Esophagus squamous epithelium (tissue), 5 donors: ENCODE measurements around the gene IGSF5. TPM values are rescaled to one million over a fixed set of nuclear protein-coding genes. Genes with fewer than 3 reads are reported as not detected.

ENCODE experiments used
- DNase-seq: peaks from one replicate; lab custom pipeline; 2025; lab: John Stamatoyannopoulos, UW
- H3K27ac ChIP-seq, 4 donors: fragments of 200-600 bp; sonication (generic); one replicate each; pipeline ENCODE4 v1.5.1; 2016 to 2019; ENCODE audit warnings: mild to moderate bottlenecking in 1 of 4
- H3K27me3 ChIP-seq, 4 donors: fragments of 200-600 bp; sonication (generic); 1 replicate in 3 of 4; 2 replicates in 1 of 4; pipeline versions ENCODE4 v1.5.1 to v1.6.0; 2017 to 2021; ENCODE audit warnings: antibody characterized with exemption in 1 of 4
- H3K36me3 ChIP-seq, 3 donors: fragments of 200-600 bp; sonication (generic); one replicate each; pipeline ENCODE4 v1.5.1; 2016 to 2019
- H3K4me1 ChIP-seq, 3 donors: fragments of 200-600 bp; sonication (generic); one replicate each; pipeline ENCODE4 v1.5.1; 2017 to 2019
- H3K4me3 ChIP-seq, 4 donors: fragments of 200-600 bp; sonication (generic); 1 replicate in 3 of 4; 2 replicates in 1 of 4; pipeline ENCODE4 v1.5.1; 2016 to 2019; ENCODE audit warnings: mild to moderate bottlenecking in 2 of 4, moderate library complexity in 1 of 4
- H3K9me3 ChIP-seq, 3 donors: fragments of 200-600 bp; sonication (generic); one replicate each; pipeline ENCODE4 v1.5.1; 2016 to 2019
- POLR2A ChIP-seq, 4 donors: fragments of 450-650 bp; IDR thresholded peaks; one replicate each; pipeline ENCODE4 v1.6.1; 2017; ENCODE audit warnings: antibody characterized with exemption in 4 of 4, mild to moderate bottlenecking in 4 of 4, moderate library complexity in 3 of 4
- WGBS, 2 donors: methylation state at CpG; one replicate each; pipeline ENCODE4 v1.1.5; 2018; 5-methylcytosine and 5-hydroxymethylcytosine counted together
- intact Hi-C: fragments of 100-400 bp; cut with DNase I; formaldehyde crosslinking; loops from one replicate; pipeline ENCODE4 v1.15.0; 2022
- total RNA-seq, 4 donors: library from RNA; depleted of rRNA; stranded (reverse); fragments of >200 nt; gene quantifications; one replicate each; pipeline ENCODE4 v1.1.0, GENCODE V29; 2016
- TF ChIP-seq, protein P1 (sequence below), 6 experiments: fragments of 450-650 bp in 4 of 6; fragments of 200-600 bp in 2 of 6; sonication (generic) in 2 of 6; IDR thresholded peaks; one replicate each; pipeline ENCODE4 v1.5.1; 2016 to 2019; ENCODE audit warnings: antibody characterized with exemption in 6 of 6, mild to moderate bottlenecking in 4 of 6, moderate library complexity in 4 of 6
- donor health status: DM: yes; HTN: yes; CAD: no.

The IGSF5 gene
- total RNA-seq, 4 donors from 2014 or later = 0.12 TPM; not detected in 3

DNA sequence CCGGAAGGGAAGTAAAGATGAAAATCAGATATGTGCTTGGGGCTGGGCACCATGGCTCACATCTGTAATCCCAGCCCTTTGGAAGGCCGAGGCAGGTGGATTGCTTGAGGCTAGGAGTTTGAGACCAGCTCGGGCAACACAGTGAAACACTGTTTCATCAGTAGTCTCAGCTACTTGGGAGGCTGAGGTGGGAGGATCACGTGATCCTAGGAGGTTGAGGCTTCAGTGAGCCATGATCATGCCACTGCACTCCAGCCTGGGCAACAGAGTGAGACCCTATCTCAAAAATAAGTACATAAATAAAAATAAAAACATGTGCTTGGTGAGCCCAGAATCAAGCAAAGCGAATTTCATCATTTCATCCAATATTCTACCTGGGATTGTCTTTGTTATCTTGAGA is 98.9 kb downstream of the IGSF5 start:
- Histone ChIP-seq H3K27me3 (no peaks in the 10 kb centered on the region), H3K36me3 (no peaks in the 10 kb centered on the region), H3K4me1 (no peaks in the 10 kb centered on the region), H3K27ac (no peak overlapping the region), H3K4me3 (no peak overlapping the region), H3K9me3 (no peaks in the 10 kb centered on the region)
- TF ChIP-seq POLR2A (IDR thresholded peaks at IDR 0.05) = no peak
- TF ChIP-seq, protein P1, sequence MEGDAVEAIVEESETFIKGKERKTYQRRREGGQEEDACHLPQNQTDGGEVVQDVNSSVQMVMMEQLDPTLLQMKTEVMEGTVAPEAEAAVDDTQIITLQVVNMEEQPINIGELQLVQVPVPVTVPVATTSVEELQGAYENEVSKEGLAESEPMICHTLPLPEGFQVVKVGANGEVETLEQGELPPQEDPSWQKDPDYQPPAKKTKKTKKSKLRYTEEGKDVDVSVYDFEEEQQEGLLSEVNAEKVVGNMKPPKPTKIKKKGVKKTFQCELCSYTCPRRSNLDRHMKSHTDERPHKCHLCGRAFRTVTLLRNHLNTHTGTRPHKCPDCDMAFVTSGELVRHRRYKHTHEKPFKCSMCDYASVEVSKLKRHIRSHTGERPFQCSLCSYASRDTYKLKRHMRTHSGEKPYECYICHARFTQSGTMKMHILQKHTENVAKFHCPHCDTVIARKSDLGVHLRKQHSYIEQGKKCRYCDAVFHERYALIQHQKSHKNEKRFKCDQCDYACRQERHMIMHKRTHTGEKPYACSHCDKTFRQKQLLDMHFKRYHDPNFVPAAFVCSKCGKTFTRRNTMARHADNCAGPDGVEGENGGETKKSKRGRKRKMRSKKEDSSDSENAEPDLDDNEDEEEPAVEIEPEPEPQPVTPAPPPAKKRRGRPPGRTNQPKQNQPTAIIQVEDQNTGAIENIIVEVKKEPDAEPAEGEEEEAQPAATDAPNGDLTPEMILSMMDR (IDR thresholded peaks at IDR 0.05) = no peak
- 59 to 60% methylated on average over 5 of the region's 5 CpGs for WGBS, 2 donors
- intact Hi-C loops = no loop called here
- no peak for DNase-seq

DNA sequence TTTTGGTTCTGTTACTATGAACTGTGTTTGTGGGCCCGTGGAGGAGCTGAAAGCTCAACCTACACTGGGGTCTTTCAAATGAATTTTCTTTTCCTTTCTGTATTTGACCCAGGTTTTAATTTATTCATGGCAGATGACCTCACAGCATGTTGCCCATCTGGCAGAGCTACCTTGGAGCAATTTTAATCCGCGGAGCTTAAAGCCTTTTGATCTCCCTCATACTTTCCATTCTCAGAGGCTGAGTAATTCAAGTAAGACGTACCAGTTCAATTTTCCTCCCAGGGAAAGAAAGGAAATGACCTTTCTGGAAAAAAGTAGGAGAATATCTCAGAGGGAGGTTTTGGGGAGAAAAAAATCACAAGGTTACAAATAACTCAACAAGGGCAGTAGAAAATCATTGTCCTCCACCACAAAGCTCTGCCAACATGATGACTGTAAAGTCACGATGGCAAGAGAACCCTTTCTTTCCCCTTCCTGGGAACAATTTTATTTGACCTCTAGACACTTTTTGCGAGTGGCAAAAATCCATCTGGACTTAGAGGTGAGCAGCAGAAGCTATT is 100.7 kb downstream of the IGSF5 start:
- no peaks in the 10 kb centered on the region for H3K9me3 ChIP-seq
- no peaks in the 10 kb centered on the region for H3K4me1 ChIP-seq
- 29 to 38% methylated on average over 6 of the region's 6 CpGs for WGBS, 2 donors
- no peaks in the 10 kb centered on the region for H3K27me3 ChIP-seq
- H3K36me3 ChIP-seq = no peaks in the 10 kb centered on the region
- DNase-seq = no peak
- no peak overlapping the region for H3K27ac ChIP-seq
- no peak for TF ChIP-seq POLR2A (IDR thresholded peaks at IDR 0.05)
- TF ChIP-seq, protein P1 (IDR thresholded peaks at IDR 0.05) = no peak
- H3K4me3 ChIP-seq = no peak overlapping the region
- intact Hi-C loops = no loop called here

DNA sequence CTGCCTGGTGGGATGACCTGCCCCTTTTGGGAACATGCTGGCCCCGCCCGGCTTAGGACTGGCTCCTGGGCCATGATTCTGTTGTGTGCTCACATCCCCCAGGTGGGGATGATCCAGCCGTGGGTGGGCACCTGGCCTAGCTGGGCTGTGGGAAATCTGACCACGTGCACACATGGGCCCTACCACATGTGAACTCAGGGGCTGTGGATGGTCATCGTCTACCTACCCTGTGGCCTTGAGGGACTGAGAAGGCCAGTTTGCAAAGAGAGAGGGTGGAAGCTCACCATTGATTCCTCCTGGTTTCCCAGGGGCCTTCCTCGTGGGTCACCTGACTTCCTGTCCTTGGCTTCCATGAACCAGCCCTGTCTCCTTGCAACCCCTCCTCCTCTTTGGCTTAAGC is 102.9 kb downstream of the IGSF5 start:
- Histone ChIP-seq H3K4me3 (no peak overlapping the region), H3K4me1 (no peaks in the 10 kb centered on the region), H3K36me3 (no peaks in the 10 kb centered on the region), H3K9me3 (no peaks in the 10 kb centered on the region), H3K27ac (no peak overlapping the region), H3K27me3 (no peaks in the 10 kb centered on the region)
- intact Hi-C loops = no loop called here
- no peak for TF ChIP-seq POLR2A (IDR thresholded peaks at IDR 0.05)
- TF ChIP-seq, protein P1 (IDR thresholded peaks at IDR 0.05) = no peak
- no peak for DNase-seq
- 71 to 100% methylated on average over 2 to 5 of the region's 6 CpGs for WGBS, 2 donors

DNA sequence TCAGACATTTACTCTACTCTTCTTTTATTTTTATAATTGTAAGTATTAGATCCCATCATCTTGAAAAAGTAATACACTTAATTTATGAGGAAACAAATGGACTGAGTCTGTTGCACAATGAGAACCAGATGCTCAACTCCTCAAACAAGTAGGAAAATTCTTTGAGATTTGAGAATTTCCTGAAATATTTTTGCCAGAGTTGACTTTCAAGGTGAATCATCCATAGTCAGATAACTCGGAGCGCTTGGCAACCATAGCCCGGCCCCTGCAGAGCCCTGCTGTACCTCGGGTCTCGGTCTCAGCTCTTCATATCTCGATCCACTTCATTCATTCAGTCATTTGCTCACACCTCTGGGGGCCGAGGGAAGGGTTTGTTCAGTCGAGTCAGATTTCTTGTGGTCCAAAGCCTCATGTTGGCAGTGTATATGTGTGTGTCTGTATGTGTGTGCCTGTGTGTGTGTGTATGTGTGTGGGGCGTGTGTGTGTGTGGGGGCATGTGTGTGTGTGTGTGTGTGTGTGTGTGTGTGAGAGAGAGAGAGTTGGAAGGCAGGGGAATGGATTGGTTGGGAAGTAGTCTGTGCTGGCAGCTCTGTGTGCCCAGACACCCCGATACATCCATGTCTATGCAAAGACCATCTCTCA is 104.2 kb downstream of the IGSF5 start:
- intact Hi-C loops = no loop called here
- no peaks in the 10 kb centered on the region for H3K9me3 ChIP-seq
- no peaks in the 10 kb centered on the region for H3K4me1 ChIP-seq
- no peak for TF ChIP-seq POLR2A (IDR thresholded peaks at IDR 0.05)
- TF ChIP-seq, protein P1 (IDR thresholded peaks at IDR 0.05) = no peak
- no peak overlapping the region for H3K4me3 ChIP-seq
- no peaks in the 10 kb centered on the region for H3K36me3 ChIP-seq
- H3K27ac ChIP-seq = no peak overlapping the region
- 54 to 55% methylated on average over 10 of the region's 10 CpGs for WGBS, 2 donors
- no peak for DNase-seq
- H3K27me3 ChIP-seq = no peaks in the 10 kb centered on the region

DNA sequence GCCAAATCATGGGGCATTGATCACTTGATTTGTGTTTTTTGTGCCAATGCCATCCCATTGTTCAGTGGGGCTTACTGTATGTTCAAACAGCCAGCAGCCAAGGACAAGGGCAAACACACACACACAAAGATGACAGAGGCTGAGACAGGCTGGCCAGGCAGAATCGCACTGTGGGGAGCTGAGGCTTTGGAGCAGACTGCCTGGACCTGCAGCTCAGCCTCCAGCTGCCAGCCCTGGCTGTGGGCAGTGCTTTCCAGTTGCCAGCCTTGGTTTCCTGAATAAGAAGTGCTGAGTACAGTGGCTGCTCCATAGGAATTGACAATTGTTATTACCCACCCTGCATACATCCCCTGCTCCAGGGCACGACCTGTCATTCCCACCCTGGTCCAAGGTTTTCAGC is 105.3 kb downstream of the IGSF5 start:
- TF ChIP-seq, protein P1 (IDR thresholded peaks at IDR 0.05) = no peak
- no peak for TF ChIP-seq POLR2A (IDR thresholded peaks at IDR 0.05)
- Histone ChIP-seq H3K4me3 (no peak overlapping the region), H3K27ac (no peak overlapping the region), H3K36me3 (no peaks in the 10 kb centered on the region), H3K4me1 (no peaks in the 10 kb centered on the region), H3K9me3 (no peaks in the 10 kb centered on the region), H3K27me3 (no peaks in the 10 kb centered on the region)
- WGBS, 2 donors = 50 to 67% methylated on average over 1 of the region's 2 CpGs
- intact Hi-C loops = no loop called here
- DNase-seq = no peak
